Kidney epithelial cell (primary cell): Measurements from ENCODE around the gene XIAP. TPM values are rescaled to one million over a fixed set of nuclear protein-coding genes. Genes with fewer than 3 reads are reported as not detected.
"Not testable (repeated sequence)": the region's sequence is repeated elsewhere in the genome, so short reads cannot be mapped to it uniquely, and the experiment has no call there.

Experiments
- DNase-seq: peaks from one replicate; pipeline ENCODE4 v3.0.0-alpha.2; 2010; ENCODE audit warnings: low read depth
- H3K27me3 ChIP-seq: 2 replicates; pipeline ENCODE4 v1.6.0; 2011; ENCODE audit warnings: low read length; ENCODE audit not compliant: control insufficient read depth, insufficient read depth
- H3K36me3 ChIP-seq: 2 replicates; pipeline ENCODE4 v1.5.1; 2011; ENCODE audit warnings: low read length; ENCODE audit not compliant: control insufficient read depth, insufficient read depth
- H3K4me3 ChIP-seq: 2 replicates; pipeline ENCODE4 v1.5.1; 2011; ENCODE audit warnings: low read depth, mild to moderate bottlenecking, control low read depth, low read length
- CTCF ChIP-seq: IDR thresholded peaks from 2 replicates; pipeline ENCODE4 v1.5.1; 2011; ENCODE audit warnings: mild to moderate bottlenecking, moderate library complexity, low read length, control low read depth, inconsistent platforms; ENCODE audit not compliant: insufficient read depth, poor library complexity, severe bottlenecking
- total RNA-seq: library from RNA; depleted of rRNA; stranded (reverse); fragments of >200 nt; gene quantifications from 2 replicates; pipeline ENCODE4 v1.2.3, GENCODE V29; 2015

Gene XIAP
- total RNA-seq, 1 donor from 2014 or later = 31.3 TPM

- Histone ChIP-seq H3K4me3 (no peak overlapping the region), H3K27me3 (no peaks in the 10 kb centered on the region), H3K36me3 (no peaks in the 10 kb centered on the region)
- no peak for DNase-seq
- no peak for TF ChIP-seq CTCF
Measured at GRCh38 chrX:123881330-123881729, 21.5 kb downstream of the XIAP start.

GRCh38 chrX:123882391-123882790 is 22.5 kb downstream of the XIAP start:
- TF ChIP-seq CTCF = no peak
- Histone ChIP-seq H3K4me3 (no peak overlapping the region), H3K36me3 (no peaks in the 10 kb centered on the region), H3K27me3 (no peaks in the 10 kb centered on the region)
- no peak for DNase-seq

- Histone ChIP-seq H3K36me3 (no peaks in the 10 kb centered on the region), H3K27me3 (no peaks in the 10 kb centered on the region), H3K4me3 (no peak overlapping the region)
- TF ChIP-seq CTCF = peak; percentile 44
- DNase-seq = no peak
Measured at GRCh38 chrX:123884809-123885408, 25.1 kb downstream of the XIAP start.

- Histone ChIP-seq H3K27me3 (no peaks in the 10 kb centered on the region), H3K4me3 (no peak overlapping the region), H3K36me3 (peaks cover 1% of the 10 kb centered on the region)
- TF ChIP-seq CTCF = no peak
- DNase-seq = no peak
Measured at GRCh38 chrX:123899701-123900100, 39.8 kb downstream of the XIAP start.

GRCh38 chrX:123903261-123903660 is 43.4 kb downstream of the XIAP start:
- H3K36me3 ChIP-seq, DNase-seq, H3K27me3 ChIP-seq, H3K4me3 ChIP-seq: not testable (repeated sequence)

- Histone ChIP-seq H3K27me3 (no peaks in the 10 kb centered on the region), H3K4me3 (no peak overlapping the region), H3K36me3 (peaks cover 1% of the 10 kb centered on the region)
- TF ChIP-seq CTCF = no peak
- no peak for DNase-seq
Measured at GRCh38 chrX:123905332-123905731, 45.5 kb downstream of the XIAP start.
